Activated CD4-positive, alpha-beta T cell treated with anti-CD3 and anti-CD28 coated beads, Interleukin-2, Interleukin-6, amounts not matched to agents 100 ng/mL and 50 ng/mL, durations not matched to agents 16 hours and 8 hours (primary cell): ENCODE data around the gene IGFBP6.
"Not testable (repeated sequence)": the region's sequence is repeated elsewhere in the genome, so short reads cannot be mapped to it uniquely, and the experiment has no call there.

ENCODE experiments used
- DNase-seq: peaks from one replicate; pipeline ENCODE4 v3.0.0-alpha.2; 2020

IGFBP6 gene

GRCh38 chr12:53098354-53098981 is 1.0 kb downstream of the IGFBP6 start:
- no peak for DNase-seq

- DNase-seq, result peak; percentile 90
Measured at GRCh38 chr12:53099071-53099882, 1.8 kb downstream of the IGFBP6 start.

GRCh38 chr12:53100466-53101151 is 3.1 kb downstream of the IGFBP6 start:
- no peak for DNase-seq

GRCh38 chr12:53101266-53101665 is 3.8 kb downstream of the IGFBP6 start:
- DNase-seq, result no peak

- DNase-seq, result no peak
Measured at GRCh38 chr12:53101931-53102781, 4.7 kb downstream of the IGFBP6 start.

GRCh38 chr12:53102883-53103807 is 5.7 kb downstream of the IGFBP6 start, which contains the start of gene SOAT2:
TSS of gene SOAT2 (plus strand) at chr12:53103486. CDS start at chr12:53103578, 92 bp downstream.
- peak; percentile 62 for DNase-seq

GRCh38 chr12:53103860-53104305 is 6.4 kb downstream of the IGFBP6 start:
- DNase-seq, result no peak

- DNase-seq, result no peak
Measured at GRCh38 chr12:53105256-53105655, 7.8 kb downstream of the IGFBP6 start.

- no peak for DNase-seq
Measured at GRCh38 chr12:53105712-53106439, 8.4 kb downstream of the IGFBP6 start.

- DNase-seq, result no peak
Measured at GRCh38 chr12:53107122-53107521, 9.7 kb downstream of the IGFBP6 start.

GRCh38 chr12:53112431-53112830 is 15.0 kb downstream of the IGFBP6 start:
- DNase-seq, result not testable (repeated sequence)

GRCh38 chr12:53113136-53113705 is 15.8 kb downstream of the IGFBP6 start:
- DNase-seq, result no peak

- DNase-seq, result no peak
Measured at GRCh38 chr12:53113951-53114350, 16.5 kb downstream of the IGFBP6 start.

GRCh38 chr12:53115112-53115890 is 17.8 kb downstream of the IGFBP6 start:
- no peak for DNase-seq

GRCh38 chr12:53115891-53116648 is 18.6 kb downstream of the IGFBP6 start:
- DNase-seq, result no peak

- DNase-seq, result no peak
Measured at GRCh38 chr12:53118751-53119300, 21.4 kb downstream of the IGFBP6 start.

GRCh38 chr12:53120685-53121525 is 23.4 kb downstream of the IGFBP6 start:
- no peak for DNase-seq
